Mesendoderm (in vitro differentiated cells): ENCODE data around the gene LDLR.
A peak's percentile ranks its signal among the peaks of the same experiment; 100 is the strongest.
"Not testable (repeated sequence)": the region's sequence is repeated elsewhere in the genome, so short reads cannot be mapped to it uniquely, and the experiment has no call there.

Source experiments
- DNase-seq: peaks from one replicate; pipeline ENCODE4 v3.0.0; 2013
- H2AK5ac ChIP-seq: 2 replicates; pipeline ENCODE4 v1.6.1; 2013; ENCODE audit warnings: low read length, inconsistent platforms
- H2BK120ac ChIP-seq: 2 replicates; pipeline ENCODE4 v1.6.1; 2013; ENCODE audit warnings: low read depth, mild to moderate bottlenecking, low read length, moderate library complexity, mixed read lengths
- H2BK15ac ChIP-seq: replicated peaks from 2 replicates; pipeline ENCODE4 v1.6.1; 2013; ENCODE audit warnings: low read depth, mild to moderate bottlenecking, moderate library complexity
- H2BK5ac ChIP-seq: 2 replicates; pipeline ENCODE4 v1.6.1; 2013; ENCODE audit warnings: low read length, inconsistent platforms
- H3K18ac ChIP-seq: 2 replicates; pipeline ENCODE4 v1.6.1; 2013; ENCODE audit warnings: mild to moderate bottlenecking, low read length, mixed read lengths
- H3K23ac ChIP-seq: one replicate; pipeline ENCODE4 v1.6.1; 2013; ENCODE audit warnings: low read length
- H3K27ac ChIP-seq: 2 replicates; pipeline ENCODE4 v1.5.1; 2013; ENCODE audit warnings: low read depth, mild to moderate bottlenecking, inconsistent platforms, low read length, moderate library complexity
- H3K27me3 ChIP-seq: 2 replicates; pipeline ENCODE4 v1.6.1; 2013; ENCODE audit warnings: low read length, control low read depth, mild to moderate bottlenecking, inconsistent platforms; ENCODE audit not compliant: insufficient read depth, poor library complexity
- H3K36me3 ChIP-seq: 2 replicates; pipeline ENCODE4 v1.6.1; 2013; ENCODE audit warnings: low read length, inconsistent platforms; ENCODE audit not compliant: control insufficient read depth, insufficient read depth
- H3K4ac ChIP-seq: one replicate; pipeline ENCODE4 v1.6.1; 2013; ENCODE audit warnings: low read depth, mild to moderate bottlenecking, low read length, moderate library complexity
- H3K4me1 ChIP-seq: 2 replicates; pipeline ENCODE4 v1.6.1; 2013; ENCODE audit warnings: low read depth, low read length, inconsistent platforms; ENCODE audit not compliant: control insufficient read depth
- H3K4me2 ChIP-seq: 2 replicates; pipeline ENCODE4 v1.6.1; 2013; ENCODE audit warnings: low read length
- H3K4me3 ChIP-seq: 2 replicates; pipeline ENCODE4 v1.5.1; 2013; ENCODE audit warnings: mild to moderate bottlenecking, low read length
- H3K56ac ChIP-seq: one replicate; pipeline ENCODE4 v1.6.1; 2013; ENCODE audit warnings: low read length
- H3K79me1 ChIP-seq: 2 replicates; pipeline ENCODE4 v1.6.1; 2013; ENCODE audit warnings: low read length, inconsistent platforms
- H3K79me2 ChIP-seq: 2 replicates; pipeline ENCODE4 v1.6.1; 2013; ENCODE audit warnings: mild to moderate bottlenecking, low read length; ENCODE audit not compliant: control insufficient read depth, insufficient read depth
- H3K9ac ChIP-seq: 2 replicates; pipeline ENCODE4 v1.6.1; 2013; ENCODE audit warnings: low read length, inconsistent platforms
- H4K5ac ChIP-seq: one replicate; pipeline ENCODE4 v1.6.1; 2013; ENCODE audit warnings: low read length
- H4K8ac ChIP-seq: one replicate; pipeline ENCODE4 v1.6.1; 2013; ENCODE audit warnings: low read depth, mild to moderate bottlenecking, control low read depth, low read length, moderate library complexity
- WGBS: extraction: QIAGEN DNeasy Blood & Tissue Kit; methylation state at CpG from one replicate; pipeline ENCODE4 v1.1.7; 2013; ENCODE audit warnings: low lambda C conversion rate, missing lambda C conversion rate; ENCODE audit not compliant: insufficient coverage; ENCODE audit errors: extremely low coverage; 5-methylcytosine and 5-hydroxymethylcytosine counted together

Gene LDLR

DNA sequence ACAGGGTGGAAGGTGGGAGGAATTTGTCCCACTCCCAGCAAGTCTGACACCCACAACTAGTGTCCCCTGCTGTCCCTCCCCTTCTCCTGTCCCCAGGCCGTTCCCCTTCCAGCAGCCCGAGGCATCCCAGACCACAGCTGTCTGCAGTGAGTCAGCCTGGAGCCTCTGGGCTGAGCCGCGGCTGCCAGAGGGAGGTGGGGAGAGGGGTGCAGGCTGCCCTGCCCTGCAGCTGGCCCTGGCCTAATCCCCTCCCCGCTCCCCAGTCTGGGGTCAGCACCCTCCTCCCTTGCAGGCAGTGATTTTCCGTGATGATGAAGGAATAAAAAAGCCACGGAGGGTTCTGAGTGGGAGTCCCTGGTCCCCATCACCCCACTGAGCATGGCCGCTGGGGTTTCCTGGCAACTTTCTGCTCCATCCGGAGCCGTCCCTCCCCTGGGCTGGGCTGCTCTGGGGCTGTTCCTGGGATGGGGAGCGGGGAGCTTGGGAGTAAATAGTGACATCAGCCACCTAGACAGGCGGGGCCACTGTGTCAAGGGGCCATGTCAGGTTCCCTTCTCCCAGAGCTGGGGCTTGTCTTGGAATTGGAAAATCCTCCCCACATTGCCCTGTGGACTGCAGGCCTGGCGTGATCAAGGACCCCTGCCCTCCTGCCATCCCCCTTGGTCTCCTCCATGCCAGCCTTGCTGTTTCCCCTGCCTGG lies 49.5 kb downstream of the LDLR start:
- Histone ChIP-seq H3K4me3 (no peak overlapping the region), H2BK15ac (no peak overlapping the region), H4K5ac (no peak overlapping the region), H3K27ac (peak overlapping the region; percentile 81), H3K23ac (no peak overlapping the region), H3K27me3 (no peaks in the 10 kb centered on the region), H4K8ac (no peak overlapping the region), H3K18ac (peak overlapping the region; percentile 20), H3K4me2 (peak overlapping the region; percentile 1), H2AK5ac (no peak overlapping the region), H3K79me1 (no peaks in the 10 kb centered on the region), H3K4ac (no peak overlapping the region), H3K79me2 (no peaks in the 10 kb centered on the region), H3K36me3 (no peaks in the 10 kb centered on the region), H2BK120ac (no peak overlapping the region), H3K4me1 (peaks cover 10% of the 10 kb centered on the region), H3K9ac (peak overlapping the region; percentile 21), H3K56ac (peak overlapping the region; percentile 79), H2BK5ac (peak overlapping the region; percentile 11)
- peak; percentile 90 for DNase-seq
- WGBS: no CpG with 5 or more reads among the region's 13 CpGs

GRCh38 chr19:11140023-11140538 lies 50.8 kb downstream of the LDLR start:
- H3K27me3 ChIP-seq, H4K8ac ChIP-seq, H2AK5ac ChIP-seq, H3K56ac ChIP-seq, H2BK15ac ChIP-seq, H3K27ac ChIP-seq, H2BK5ac ChIP-seq, H3K23ac ChIP-seq, H3K18ac ChIP-seq, H3K36me3 ChIP-seq, H2BK120ac ChIP-seq, H3K4me3 ChIP-seq, H4K5ac ChIP-seq, H3K4me2 ChIP-seq, H3K79me2 ChIP-seq, H3K4ac ChIP-seq, H3K9ac ChIP-seq, DNase-seq, H3K79me1 ChIP-seq: not testable (repeated sequence)
- peaks cover 10% of the 10 kb centered on the region for H3K4me1 ChIP-seq
- no CpG with 5 or more reads among the region's 10 CpGs for WGBS

DNA sequence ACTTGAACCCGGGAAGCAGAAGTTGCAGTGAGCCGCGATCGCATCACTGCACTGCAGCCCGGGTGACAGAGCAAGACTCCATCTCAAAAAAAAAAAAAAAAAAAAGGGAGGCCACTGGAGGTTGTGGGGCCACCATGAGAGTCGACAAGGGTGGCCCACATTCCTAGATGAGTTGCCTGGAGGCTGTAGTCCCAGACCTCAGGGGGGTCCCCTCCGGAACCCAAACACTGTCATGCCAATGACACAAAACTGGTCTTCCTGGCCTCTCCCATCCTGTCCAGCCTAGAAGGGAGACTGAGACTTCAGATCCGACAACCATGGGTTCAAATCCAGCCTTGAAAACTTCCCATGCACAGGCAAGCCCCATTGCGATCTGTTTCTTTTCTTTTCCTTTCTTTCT lies 51.6 kb downstream of the LDLR start:
- H3K36me3 ChIP-seq: peaks cover 5% of the 10 kb centered on the region
- H3K56ac ChIP-seq: no peak overlapping the region
- H4K8ac ChIP-seq: no peak overlapping the region
- whole genome bisulfite sequencing: no CpG with 5 or more reads among the region's 9 CpGs
- no peaks in the 10 kb centered on the region for H3K27me3 ChIP-seq
- H2BK120ac ChIP-seq: no peak overlapping the region
- H3K4me2 ChIP-seq: no peak overlapping the region
- no peak overlapping the region for H3K4me3 ChIP-seq
- no peak for DNase-seq
- no peak overlapping the region for H2AK5ac ChIP-seq
- peaks cover 10% of the 10 kb centered on the region for H3K4me1 ChIP-seq
- no peak overlapping the region for H3K23ac ChIP-seq
- no peaks in the 10 kb centered on the region for H3K79me1 ChIP-seq
- no peak overlapping the region for H3K9ac ChIP-seq
- no peak overlapping the region for H2BK5ac ChIP-seq
- no peak overlapping the region for H3K18ac ChIP-seq
- no peaks in the 10 kb centered on the region for H3K79me2 ChIP-seq
- H2BK15ac ChIP-seq: no peak overlapping the region
- H3K27ac ChIP-seq: no peak overlapping the region
- no peak overlapping the region for H4K5ac ChIP-seq
- no peak overlapping the region for H3K4ac ChIP-seq

DNA sequence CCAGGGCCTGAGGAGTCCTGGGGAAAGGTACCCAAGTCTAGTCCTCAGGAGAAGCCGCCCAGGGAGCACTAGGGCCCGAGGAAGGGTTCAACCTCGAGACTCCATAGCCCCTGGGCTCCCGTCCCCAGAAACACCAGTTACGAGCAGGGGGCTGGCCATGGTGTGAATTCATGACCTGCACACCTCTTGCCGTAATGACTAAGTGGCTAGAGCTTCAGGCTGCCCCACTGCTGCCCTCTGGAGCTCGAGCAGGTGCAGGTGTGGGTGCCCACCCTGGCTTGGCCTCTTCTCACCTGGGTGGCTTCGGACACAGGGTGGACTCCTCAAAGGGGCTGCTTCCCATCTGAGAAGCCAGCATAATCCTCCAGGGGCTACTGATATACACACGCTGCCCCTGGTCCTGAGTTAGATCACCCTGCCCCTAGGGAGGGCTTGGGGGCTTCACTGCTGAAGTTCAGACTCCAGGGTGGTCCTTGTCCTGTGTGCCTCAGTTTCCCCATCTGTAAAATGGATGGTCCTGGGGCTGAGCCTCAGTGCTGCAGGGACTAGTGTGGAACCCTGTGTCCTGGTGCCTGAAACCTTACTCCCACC lies 52.8 kb downstream of the LDLR start:
- Histone ChIP-seq H3K4me3 (no peak overlapping the region), H3K4ac (no peak overlapping the region), H4K8ac (no peak overlapping the region), H3K56ac (peak overlapping the region; percentile 58), H2AK5ac (no peak overlapping the region), H3K23ac (no peak overlapping the region), H2BK120ac (no peak overlapping the region), H3K9ac (peak overlapping the region; percentile 45), H3K18ac (peak overlapping the region; percentile 7), H3K27me3 (no peaks in the 10 kb centered on the region), H2BK5ac (no peak overlapping the region), H4K5ac (no peak overlapping the region), H3K36me3 (peaks cover 7% of the 10 kb centered on the region), H3K79me2 (no peaks in the 10 kb centered on the region), H3K27ac (peak overlapping the region; percentile 76), H3K79me1 (no peaks in the 10 kb centered on the region), H2BK15ac (no peak overlapping the region), H3K4me2 (peak overlapping the region; percentile 18), H3K4me1 (peaks cover 10% of the 10 kb centered on the region)
- DNase-seq: peak; percentile 55
- WGBS: no CpG with 5 or more reads among the region's 9 CpGs

DNA sequence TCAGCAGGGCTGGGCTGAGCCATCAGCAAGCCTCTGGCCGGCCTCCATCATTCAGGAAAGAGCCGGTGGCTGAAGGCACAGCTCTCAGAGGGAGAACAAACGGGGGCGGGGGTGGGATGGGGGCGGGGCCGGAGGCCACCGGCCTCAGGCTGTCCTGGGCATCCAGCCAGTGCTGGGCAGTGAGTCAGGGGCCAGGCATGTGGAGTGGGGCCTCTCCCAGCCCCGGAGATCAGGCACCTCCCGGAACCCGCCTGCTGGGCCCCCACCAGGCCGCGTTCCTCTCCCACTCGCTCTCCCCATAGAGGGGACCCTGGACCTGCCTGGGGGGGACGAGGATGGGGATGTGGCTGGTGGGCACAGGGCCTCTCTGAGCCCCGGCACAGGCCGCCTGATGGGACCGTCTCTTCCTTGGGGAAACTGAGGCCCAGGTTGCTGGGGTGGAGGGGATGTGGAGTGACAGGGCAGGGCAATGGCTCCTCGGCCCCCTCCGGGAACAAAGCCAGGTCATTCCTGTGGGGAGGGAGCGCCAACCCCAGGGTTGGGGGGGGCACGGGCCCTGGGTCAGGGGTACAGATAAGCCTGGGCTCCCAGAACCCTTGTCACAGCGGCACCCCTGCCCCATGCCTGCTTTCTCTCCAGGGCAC lies 53.4 kb downstream of the LDLR start:
- Histone ChIP-seq H3K79me2 (no peaks in the 10 kb centered on the region), H4K8ac (no peak overlapping the region), H3K56ac (peak overlapping the region; percentile 83), H3K27ac (peak overlapping the region; percentile 96), H3K9ac (peak overlapping the region; percentile 54), H3K4me2 (peak overlapping the region; percentile 20), H3K23ac (no peak overlapping the region), H3K4me3 (no peak overlapping the region), H2AK5ac (no peak overlapping the region), H2BK120ac (no peak overlapping the region), H2BK5ac (peak overlapping the region; percentile 80), H3K4ac (peak overlapping the region; percentile 22), H3K18ac (peak overlapping the region; percentile 55), H3K27me3 (no peaks in the 10 kb centered on the region), H3K4me1 (peaks cover 10% of the 10 kb centered on the region), H3K36me3 (peaks cover 7% of the 10 kb centered on the region), H4K5ac (no peak overlapping the region), H3K79me1 (no peaks in the 10 kb centered on the region), H2BK15ac (no peak overlapping the region)
- WGBS: no CpG with 5 or more reads among the region's 22 CpGs
- DNase-seq: peak; percentile 92
